Glomerular visceral epithelial cell (primary cell): ENCODE results near the gene ASAH2.
A peak's percentile ranks its signal among the peaks of the same experiment; 100 is the strongest.
"Not testable (repeated sequence)": the region's sequence is repeated elsewhere in the genome, so short reads cannot be mapped to it uniquely, and the experiment has no call there.

Source experiments
- DNase-seq: peaks from one replicate; pipeline ENCODE4 v3.0.0-alpha.2; 2016; ENCODE audit errors: extremely low spot score

Gene ASAH2

GRCh38 chr10:50251394-50251793 is at the start of gene ASAH2:
ASAH2 (minus strand) TSS chr10:50251516; CDS start chr10:50248610, 2,906 bp downstream.
- DNase-seq = no peak

- DNase-seq = no peak
Observed at GRCh38 chr10:50299948-50300669, 48.8 kb upstream of the ASAH2 start.

GRCh38 chr10:50295367-50295766 is 44.1 kb upstream of the ASAH2 start:
- DNase-seq = no peak

DNA sequence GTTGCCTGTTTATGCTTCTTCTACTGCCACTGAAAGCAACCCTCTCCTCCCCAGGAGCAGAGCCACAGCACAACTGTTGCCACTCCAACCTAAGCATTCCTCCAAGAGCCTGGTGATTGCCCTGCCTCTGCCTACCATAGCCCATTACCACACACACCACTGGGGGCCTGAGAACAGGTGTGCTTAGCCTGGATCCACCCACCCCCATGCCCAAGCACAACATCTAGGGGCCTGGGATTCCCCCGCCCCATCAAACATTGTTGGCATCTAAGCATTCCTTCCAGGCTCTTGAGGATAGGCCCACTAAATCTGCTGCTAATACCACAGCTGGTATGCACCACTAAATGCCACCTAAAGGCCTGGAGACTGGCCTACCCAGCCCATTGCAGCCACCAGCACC is 43.3 kb upstream of the ASAH2 start:
- no peak for DNase-seq

GRCh38 chr10:50293513-50294313 is 42.4 kb upstream of the ASAH2 start:
- DNase-seq = no peak

GRCh38 chr10:50291261-50291850 is 40.0 kb upstream of the ASAH2 start:
- DNase-seq = no peak

DNA sequence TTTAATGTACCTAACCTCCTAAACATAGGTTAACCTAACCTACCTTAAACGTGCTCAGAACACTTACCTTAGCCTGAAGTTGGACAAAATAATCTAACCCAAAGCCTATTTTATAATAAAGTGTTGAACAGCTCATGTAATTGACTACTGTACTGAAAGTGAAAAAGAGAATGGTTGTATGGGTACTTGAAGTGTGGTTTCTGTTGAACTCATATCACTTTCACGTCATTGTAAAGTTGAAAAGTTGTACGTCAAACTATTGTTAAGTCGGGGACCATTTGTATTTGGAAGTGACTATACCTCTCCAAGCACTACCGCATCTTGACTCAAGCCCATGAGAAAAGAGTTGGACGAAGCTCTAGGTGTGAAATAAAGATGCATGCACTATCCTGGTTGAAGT is 37.9 kb upstream of the ASAH2 start:
- no peak for DNase-seq

GRCh38 chr10:50286996-50287803 is 35.9 kb upstream of the ASAH2 start:
- no peak for DNase-seq

- DNase-seq = no peak
Observed at GRCh38 chr10:50286517-50286916, 35.2 kb upstream of the ASAH2 start.

DNA sequence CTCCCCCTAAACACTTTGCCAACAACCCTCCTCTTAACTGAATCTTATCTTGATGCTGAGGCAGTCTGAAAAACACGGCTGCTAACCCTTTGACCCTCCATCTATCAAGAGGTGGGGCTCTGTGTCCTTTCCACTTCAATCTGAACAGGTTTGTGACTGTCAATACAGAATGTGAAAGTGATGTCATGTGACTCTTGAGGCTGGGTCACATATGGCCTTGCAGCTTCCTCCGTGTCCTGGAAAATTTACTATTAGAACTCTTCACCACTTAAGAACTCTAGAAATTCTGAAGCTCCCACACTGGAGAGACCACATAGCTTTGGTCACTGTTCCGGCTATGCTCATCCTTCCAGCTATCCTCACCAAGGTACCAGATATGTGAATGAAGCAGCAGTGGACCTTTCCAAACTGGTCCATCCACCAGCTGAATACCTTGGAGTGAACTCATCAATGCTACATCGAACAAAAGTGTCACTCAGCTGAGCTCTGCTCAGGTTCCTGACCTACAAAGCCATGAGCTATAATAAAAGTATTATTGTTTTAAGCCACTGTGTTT is 30.7 kb upstream of the ASAH2 start:
- DNase-seq = no peak

- no peak for DNase-seq
Observed at GRCh38 chr10:50281210-50281966, 30.1 kb upstream of the ASAH2 start.

- no peak for DNase-seq
Observed at GRCh38 chr10:50280049-50280841, 28.9 kb upstream of the ASAH2 start.

GRCh38 chr10:50279489-50279888 is 28.2 kb upstream of the ASAH2 start:
- peak; percentile 21 for DNase-seq

DNA sequence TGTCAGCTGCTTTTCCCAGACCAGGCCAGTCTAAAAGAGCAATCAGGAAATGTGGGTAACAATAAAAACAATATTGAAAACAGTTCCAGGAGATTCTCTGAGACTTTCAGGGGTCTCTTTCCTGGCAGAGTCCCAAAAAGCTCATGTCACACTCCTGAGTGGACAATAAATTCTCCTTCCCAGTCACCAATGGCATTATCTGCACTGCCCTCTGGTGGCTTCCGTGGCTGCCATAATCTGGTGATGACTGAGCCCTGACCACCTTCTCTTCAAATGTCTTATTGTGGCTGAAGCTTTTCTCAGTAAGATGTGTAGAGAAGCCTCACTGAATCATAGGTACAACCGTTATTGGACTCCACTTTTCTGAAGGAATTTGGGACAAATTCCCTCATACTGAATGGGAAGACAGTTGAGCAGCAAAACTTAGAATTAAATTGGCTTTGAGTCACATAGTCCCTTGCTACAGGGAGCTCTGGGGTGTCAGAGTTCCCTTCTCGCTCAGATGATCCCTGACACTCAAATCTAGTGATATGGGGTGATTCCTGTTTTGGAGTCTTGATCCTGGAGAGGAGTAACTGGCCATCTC is 24.4 kb upstream of the ASAH2 start:
- DNase-seq = peak; percentile 26

DNA sequence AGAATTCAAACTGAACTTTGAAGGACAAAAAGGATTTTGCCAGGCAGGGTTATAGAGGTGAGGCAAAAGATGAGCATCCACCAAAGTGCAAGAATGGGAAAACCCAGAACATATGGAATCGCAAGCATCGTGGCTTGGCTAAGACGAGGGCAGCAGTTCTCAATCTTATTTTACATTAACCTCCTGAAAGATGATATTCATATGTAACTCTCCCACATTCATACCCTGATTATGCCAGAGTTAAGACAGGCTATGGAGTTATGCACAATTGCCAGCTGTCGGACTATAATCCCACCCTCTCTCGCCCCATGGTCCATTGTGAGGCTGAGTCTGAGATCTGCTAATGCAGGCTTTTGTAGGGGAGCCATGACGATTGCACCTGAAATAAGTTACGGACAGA is 21.2 kb upstream of the ASAH2 start:
- DNase-seq = no peak

DNA sequence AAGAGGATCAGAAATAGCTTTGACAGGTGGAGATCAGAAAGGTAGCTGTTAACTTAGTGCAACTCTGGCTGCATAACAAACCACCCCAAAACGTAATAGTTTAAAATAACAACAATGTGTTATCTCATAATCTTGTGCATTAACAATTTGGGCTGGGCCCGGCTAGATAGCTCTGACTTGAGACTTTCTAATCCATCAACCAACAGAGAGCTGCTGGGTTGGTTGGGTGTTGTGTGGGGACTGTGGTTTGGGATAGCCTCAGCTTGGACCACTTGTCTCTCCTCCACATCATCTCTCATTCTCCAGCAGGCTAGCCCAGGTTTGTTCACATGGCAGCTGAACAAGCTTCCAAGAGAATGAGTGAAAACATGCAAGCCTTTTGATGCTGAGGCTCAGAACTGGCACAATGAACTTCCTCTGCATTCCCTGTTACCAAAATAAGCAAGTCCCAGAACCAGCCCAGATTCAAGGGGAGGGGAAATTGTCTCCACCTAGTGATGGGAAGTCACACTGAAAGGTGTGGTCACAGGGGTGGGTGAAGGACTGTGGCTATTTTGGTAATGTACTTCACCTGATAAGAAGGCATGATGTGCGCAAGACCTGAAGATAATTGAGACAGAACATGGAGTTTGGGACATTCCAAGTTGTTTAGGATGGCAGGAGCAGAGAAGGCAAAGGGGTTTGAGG is 20.4 kb upstream of the ASAH2 start:
- no peak for DNase-seq

DNA sequence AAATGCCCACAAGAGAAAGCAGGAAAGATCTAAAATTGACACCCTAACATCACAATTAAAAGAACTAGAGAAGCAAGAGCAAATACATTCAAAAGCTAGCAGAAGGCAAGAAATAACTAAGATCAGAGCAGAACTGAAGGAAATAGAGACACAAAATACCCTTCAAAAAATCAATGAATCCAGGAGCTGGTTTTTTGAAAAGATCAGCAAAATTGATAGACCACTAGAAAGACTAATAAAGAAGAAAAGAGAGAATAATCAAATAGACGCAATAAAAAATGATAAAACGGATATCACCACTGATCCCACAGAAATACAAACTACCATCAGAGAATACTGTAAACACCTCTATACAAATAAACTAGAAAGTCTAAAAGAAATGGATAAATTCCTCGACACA is 16.6 kb upstream of the ASAH2 start:
- DNase-seq = not testable (repeated sequence)

DNA sequence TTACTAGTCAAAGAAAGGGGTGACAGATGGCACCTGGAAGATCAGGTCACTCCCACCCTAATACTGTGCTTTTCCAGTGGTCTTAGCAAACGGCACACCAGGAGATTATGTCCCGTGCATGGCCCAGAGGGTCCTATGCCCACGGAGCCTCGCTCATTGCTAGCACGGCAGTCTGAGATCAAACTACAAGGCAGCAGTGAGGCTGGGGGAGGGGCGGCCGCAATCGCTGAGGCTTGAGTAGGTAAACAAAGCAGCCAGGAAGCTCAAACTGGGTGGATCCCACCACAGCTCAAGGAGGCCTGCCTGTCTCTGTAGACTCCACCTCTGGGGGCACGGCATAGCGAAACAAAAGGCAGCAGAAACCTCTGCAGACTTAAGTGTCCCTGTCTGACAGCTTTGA is 11.3 kb upstream of the ASAH2 start:
- DNase-seq = not testable (repeated sequence)

DNA sequence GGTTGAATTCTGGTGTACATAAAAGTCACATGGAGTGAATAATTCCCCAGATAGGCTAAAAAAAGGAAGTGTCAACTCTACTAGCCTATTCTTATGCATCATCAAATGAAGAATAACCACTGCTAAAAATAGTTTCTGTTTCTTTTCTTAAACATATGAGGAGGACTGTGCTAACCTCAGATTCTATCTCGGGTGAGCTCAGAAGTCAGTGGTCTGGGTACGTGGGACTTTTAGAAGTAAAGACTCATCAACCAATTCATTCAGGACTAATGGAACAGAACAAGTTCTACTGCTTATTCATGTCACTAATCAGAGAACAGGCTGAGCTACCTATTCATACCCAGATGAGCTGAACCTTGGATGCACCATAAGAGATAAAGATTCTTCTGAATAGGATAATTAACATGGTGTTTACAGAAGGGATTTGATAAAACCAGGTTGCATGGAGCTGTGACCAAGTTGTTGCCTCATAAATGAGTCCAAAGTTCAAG is 9.5 kb upstream of the ASAH2 start:
- DNase-seq = peak; percentile 27
